HG02588 (cell line): Measurements from ENCODE around the gene SLAMF9.

Experiments
- ATAC-seq: cut with Tn5 transposase; IDR thresholded peaks from one replicate; pipeline ENCODE4 v1.9.1; 2021; ENCODE audit warnings: mild to moderate bottlenecking, moderate library complexity; ENCODE audit not compliant: unreplicated experiment

Gene SLAMF9

DNA sequence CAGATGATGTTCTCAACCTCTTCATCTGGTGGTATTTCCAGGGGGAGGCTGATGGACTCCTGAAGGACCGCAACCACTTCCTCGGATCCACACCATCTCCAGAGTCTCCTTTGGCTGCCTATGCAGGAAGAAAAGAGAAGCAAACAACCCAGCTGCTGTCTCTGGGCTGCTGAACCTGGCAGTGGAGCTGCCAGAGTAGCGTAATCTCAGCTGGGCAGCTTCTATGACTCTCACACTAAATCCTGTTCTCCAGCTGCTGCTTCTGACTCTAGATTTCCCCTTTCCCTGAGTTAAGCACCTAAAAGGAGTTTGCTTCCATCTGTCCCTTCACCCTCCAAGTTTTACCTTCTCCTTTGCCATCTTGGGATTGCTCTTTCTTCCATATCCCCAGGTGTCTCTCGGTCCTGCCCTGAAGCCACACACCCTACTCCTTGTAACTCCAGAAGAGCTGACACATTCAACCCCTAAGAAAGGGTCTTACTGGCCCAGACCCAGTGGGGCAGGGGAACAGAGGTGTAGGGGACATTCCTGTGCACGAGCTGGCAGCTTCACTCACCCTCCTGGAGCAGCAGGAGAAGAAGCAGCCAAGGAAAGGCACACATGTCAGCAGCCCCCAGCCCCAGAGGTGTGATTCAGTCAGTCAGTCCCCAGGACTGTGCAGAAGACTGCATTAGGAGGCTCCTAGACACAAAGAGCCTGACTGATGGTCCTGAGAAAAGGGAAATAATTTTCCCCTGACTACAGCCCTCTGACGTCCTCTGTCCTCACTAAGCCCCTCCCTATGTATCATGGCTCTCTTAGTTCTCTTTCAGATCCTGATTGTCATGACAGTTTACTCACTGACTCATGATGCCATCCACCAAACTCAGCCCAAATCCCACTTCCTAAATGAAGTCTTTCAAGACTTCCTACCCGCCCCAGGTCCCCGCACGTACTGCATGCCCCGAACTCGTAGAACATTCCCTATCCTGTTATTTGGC is at the start of gene SLAMF9:
SLAMF9 (minus strand) TSS at position 702 of the 980 bp plus-strand sequence; CDS start at position 602, 100 bp downstream.
- no peak for ATAC-seq

DNA sequence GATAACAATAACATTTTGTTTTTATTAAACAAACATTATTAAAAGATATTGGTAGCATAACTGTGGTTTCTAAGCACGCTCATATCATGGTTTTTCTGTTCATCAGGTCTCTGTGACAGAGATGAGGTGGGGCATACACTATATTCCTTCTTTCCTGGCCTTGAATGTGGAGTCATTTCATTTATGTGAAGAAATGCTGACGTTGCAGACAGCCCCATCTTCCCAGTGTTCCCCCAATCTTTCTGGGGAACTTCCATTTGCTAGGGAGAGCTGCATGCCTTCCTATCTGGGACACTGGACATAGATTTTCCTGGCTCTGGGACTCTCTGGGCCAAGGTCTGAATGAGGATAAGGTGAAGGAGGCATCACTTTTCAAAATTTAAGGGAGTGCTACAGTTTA is 47.4 kb upstream of the SLAMF9 start:
- ATAC-seq: no peak

DNA sequence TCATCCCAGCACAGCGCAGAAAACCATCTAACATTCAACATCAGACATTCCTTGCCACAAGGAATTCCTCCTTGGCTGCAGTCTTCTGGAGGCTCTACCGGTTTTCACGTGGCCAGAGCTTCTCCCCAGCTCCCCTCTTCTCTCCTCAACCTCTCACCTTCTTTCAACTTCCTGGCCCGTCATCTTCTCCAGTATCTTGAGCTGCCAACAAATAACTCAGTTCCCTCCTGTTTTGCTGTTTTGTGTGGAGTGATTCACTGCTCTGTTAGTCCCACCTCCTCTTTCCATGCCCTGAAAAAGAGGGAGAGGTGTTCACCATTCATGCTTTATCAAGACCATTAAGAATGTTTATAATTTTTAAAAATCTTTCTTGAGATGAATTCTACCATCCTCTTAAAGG is 45.2 kb upstream of the SLAMF9 start:
- no peak for ATAC-seq

DNA sequence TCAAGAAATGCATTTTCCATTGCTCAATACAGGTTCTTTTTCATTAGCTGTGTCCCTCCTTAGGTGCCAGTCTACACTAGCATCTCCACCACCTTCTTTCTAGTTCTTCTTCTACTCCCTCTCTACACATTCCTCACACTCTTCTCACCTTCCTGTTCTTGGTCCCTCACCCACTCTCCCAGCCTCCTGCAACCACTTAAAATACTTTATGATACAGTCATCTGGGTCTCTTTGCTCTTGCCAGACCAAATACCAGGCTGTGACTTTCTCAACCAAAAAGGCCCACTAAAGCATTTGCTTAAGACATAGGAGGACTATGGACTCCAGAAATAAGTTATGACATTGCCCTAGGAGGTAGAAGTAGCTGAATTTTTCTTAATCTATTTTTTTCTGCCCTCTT is 42.6 kb upstream of the SLAMF9 start:
- no peak for ATAC-seq

DNA sequence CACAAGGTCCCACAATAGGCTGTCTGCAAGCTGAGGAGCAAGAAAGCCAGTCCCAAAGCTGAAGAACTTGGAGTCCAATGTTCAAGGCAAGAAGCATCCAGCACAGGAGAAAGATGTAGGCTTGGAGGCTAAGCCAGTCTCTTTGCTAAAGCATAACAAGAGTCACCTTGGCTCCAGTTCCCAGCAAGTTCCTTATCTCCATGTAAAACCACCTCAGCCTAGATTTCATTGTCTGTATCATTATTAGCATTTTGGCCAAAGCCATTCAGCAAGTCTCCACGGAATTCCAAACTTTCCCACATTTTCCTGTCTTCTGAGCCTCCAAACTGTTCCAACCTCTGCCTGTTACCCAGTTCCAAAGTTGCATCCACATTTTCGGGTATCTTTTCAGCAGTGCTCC is 40.9 kb upstream of the SLAMF9 start:
- no peak for ATAC-seq

DNA sequence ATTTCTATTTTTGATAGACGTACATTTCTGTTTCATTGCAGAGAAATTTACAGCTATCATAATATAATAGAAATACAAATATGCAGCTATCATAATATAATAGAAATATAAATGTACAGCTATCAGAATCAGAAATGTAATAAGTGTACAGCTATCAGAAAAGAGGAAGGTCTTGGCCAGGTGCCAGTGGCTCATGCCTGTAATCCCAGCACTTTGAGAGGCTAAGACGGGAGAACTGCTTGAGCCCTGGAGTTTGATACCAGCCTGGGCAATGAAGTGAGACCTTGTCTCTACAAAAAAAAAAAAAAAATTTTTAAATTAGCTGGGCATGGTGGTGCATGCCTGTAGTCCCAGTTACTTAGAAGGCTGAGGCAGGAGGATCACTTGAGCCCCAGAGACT is 39.9 kb upstream of the SLAMF9 start:
- ATAC-seq: no peak

DNA sequence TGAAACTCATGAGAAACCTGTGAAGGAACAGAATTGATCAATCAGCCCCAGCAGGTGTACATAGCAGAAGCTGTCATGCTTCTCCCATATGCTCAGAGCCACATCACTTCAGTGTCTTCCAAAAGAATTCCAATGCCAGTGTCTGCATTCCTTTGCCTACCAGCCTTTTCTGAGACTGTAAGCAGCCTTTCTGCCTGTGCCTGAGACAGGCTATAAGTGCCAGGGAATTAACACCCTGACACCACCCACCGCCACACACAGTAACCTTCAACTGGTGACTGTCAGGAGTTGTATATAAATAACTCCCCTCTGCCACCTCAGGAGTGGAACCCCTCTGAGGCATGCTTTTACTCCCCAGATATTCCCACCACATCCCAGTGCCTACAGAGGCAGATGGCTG is 38.1 kb upstream of the SLAMF9 start:
- no peak for ATAC-seq

DNA sequence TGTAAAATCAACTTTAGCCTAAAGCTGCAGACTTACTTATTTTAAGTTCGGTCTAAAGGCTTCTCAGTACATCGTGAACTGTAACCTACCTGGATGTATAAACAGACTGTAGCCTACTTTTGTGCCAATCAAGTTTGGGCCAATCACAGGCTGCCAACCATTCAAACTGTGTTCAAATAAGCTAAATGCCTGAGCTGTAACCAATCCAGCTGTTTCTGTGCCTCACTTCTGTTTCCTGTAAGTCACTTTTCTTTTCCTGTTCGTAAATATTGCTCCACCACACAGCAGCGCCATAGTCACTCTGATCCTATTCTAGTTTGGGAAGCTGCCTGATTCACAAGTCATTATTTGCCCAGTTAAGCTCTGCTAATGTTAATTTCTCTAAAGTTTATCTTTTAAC is 37.5 kb upstream of the SLAMF9 start:
- no peak for ATAC-seq

DNA sequence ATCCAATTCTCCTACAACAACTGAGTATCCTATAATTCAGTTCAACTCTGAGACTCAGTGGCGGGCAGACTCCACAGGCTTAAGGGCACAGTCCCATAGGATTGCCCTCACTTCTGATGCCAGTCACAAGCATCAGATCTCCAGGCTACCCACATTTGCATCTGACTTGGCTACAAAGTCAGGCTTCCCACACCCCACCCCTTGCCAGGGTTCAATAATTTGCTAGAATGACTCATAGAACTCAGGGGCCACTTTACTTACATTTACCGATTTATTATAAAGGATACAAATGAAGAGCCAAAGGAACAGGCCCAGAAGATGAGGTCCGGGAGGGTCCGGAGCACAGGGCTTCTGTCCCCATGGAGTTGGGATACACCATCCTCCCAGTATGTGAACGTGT is 36.0 kb upstream of the SLAMF9 start:
- no peak for ATAC-seq

DNA sequence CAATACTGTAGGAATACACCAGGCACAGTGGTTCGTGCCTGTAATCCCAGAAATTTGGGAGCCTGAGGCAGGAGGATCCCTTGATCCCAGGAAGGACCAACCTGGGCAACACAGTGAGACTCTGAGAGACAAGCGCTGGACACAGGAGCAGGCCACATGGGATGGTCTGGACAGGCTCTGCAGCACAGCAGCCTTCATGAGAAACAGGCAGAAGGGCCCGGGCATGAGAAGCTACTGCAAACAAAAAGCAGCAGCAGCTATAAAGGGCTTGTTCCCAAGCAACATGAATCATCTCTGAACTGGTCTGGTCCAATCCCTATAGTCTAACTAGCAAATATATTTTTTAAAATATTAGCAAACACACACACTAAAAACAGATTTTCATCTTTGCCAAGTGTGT is 35.5 kb upstream of the SLAMF9 start:
- no peak for ATAC-seq

DNA sequence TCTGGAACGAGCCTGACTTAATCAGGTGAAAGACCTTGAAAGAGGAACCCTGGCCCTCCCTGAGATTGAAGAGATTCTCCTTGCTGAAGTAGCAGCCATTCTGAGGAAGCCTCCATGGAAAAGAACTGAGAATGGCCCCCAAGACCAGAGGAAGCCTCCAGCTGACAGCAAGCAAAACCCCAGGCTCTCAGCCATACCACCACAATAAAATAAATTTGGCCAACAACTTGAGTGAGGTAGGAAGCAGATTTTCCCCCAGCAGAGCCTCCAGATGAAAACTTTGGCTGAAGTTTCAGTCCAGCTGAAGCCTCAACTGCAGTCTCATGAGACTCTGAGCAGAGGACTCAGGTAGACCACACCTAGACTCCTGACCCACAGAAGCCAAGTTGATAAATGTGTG is 34.0 kb upstream of the SLAMF9 start:
- ATAC-seq: no peak

DNA sequence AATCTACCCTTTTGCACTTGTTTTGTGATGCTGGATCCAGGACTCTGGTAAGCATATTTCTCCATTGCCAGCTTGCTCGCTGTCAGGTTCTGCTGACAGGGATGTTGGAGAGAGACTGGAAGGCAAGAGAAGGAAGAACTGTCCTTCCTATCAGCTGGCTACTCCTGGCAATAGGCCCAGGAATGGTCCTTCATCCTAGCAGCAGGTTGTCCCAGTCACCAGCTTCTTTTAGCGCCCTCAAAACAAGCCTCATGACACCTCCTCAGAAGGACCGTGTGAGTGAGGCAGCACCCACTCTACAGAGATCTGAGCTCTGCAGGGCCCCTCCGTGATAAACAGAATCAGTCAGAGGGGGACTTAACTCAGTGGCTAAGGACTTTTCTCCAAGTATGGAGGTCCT is 33.1 kb upstream of the SLAMF9 start:
- ATAC-seq: no peak

DNA sequence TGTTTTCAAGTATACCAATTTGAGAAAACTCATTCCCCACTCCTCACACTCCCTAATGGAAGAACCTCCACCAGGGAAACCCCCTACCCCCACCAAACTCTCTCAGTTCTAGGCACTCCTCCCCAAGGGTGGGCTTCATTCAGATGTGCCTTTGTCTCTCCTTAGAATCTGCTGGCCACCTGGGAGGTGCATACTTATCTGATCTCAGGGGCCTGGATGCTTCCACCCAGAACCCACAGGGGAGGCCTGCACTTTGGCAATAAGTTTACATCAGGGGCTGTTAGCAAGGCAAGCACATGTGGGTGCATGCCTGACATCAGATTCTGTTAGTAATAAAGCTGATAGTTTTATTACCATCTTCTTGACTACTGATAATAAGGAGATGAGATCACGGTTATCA is 32.5 kb upstream of the SLAMF9 start:
- no peak for ATAC-seq

DNA sequence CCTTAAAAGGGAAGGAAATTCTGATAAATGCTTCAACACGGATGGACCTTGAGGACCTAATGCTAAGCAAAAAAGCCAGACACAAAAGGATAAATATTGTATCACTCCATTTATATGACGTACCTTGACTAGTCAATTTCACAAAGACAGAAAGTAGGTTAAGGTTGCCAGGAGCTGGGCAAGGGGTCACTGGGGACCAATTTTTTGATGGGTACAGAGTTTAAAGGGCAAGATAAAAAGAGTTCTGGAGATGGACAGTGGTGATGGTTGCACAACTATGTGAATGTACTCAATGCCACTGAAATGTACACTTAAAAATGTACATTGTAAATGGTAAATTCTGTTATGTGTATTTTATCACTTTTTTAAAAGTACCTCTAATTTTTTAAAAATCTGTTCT is 32.1 kb upstream of the SLAMF9 start:
- ATAC-seq: no peak

DNA sequence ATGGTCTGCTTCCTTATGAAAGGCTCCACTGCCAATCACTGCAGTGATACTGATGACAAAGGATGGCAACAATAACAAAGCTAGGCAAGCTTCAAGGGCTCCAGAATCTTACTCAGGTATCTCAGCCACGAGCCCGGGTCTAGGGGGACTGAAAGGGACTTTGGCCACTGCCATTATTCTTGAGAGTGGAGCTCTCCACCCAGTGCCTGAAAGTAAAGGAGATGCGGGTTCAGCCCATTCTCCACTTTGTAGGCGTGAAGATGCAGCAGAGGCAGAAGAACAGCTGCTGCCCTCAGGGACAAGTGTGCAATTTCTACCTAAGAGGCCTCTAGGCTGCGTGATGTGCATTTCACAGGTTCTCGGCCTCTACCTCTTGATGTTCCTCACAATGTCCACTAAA is 31.4 kb upstream of the SLAMF9 start:
- no peak for ATAC-seq

DNA sequence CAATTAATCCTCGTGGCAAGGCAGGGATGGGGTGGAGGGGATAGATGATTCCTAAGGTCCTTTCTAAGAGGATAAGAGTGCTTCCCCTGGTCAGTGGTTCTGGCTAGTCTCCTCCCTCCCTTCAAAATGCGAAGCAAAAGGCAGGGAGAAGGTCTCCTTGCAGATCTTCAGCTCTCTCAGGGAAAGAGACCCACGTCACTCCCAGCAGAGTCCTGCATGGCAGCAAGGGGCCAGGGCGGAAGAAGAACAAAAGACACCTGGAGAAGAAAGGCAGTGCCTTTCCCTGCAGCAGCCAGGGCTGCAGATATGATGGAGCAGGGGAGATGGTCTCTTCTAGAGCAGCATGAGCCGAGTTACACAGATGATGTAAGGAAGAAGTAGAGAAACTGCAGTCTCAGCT is 29.6 kb upstream of the SLAMF9 start:
- no peak for ATAC-seq

DNA sequence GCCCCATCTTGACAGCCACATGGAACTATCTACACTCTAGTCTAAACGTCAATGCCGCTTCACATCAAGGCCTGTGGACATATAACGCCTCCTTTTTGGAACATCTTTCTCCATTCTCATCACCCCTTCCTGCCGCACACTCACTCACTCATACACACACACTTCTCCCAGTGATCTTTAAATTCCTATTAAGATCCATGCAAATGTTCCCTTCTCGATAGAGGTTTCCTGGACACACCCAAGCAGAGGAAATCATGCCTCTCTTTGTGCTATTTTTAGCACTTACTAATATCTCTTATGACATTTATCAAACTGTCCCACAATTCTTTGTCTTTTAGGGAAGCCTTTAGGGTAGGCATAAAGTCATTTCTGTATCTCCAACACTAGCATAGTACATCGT is 28.2 kb upstream of the SLAMF9 start:
- no peak for ATAC-seq

DNA sequence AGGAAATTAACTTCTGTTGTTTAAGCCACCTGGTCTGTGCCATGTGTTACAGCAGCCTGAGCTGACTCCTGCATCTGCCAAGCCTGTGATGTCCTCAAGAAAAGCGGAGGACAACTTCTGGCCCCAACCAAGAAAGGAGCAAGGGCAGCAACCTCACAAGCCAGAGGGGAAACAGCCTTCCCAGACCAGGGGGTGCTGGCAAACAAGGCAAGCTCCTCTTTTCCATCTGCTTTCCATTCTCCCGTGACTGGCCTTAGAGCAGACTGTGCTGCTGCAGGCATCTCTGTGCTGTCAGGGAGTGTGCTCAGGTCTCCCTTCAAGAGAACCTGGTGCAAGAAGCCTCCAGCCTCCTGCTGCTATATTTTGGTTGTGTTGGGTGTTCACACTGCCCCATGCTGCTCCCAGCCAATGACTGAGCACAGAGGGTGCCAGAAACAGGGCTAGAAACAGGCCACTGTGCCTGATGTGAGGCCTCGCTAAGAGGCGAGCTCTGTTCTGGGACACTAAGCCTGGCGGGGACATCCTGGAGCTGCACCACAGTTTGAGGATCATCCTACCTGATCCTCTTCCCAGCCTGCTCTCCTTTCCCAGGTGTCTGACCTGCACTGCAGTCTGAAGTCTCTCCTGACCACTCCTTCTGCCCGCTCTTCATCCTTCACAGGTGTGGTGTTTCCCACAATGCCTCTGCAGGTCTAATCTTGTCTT is 27.5 kb upstream of the SLAMF9 start:
- no peak for ATAC-seq

DNA sequence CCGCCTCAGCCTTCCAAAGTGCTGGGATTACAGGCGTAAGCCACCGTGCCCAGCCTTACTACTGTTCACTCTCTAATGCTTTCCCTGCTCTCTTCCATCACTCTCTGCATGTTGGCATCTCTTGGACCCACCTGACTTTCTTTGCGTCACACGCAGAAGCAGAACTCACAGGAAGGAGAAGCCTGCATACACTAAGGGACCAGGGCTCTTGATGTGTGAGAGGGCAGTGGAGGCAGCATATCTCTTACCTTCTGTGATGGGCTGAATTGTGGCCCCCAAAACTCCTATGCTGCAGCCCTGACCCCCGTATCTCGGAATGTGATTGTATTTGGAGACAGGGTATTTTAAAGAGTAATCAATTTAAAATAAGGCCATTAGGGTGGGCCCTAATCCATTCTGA is 26.7 kb upstream of the SLAMF9 start:
- no peak for ATAC-seq

DNA sequence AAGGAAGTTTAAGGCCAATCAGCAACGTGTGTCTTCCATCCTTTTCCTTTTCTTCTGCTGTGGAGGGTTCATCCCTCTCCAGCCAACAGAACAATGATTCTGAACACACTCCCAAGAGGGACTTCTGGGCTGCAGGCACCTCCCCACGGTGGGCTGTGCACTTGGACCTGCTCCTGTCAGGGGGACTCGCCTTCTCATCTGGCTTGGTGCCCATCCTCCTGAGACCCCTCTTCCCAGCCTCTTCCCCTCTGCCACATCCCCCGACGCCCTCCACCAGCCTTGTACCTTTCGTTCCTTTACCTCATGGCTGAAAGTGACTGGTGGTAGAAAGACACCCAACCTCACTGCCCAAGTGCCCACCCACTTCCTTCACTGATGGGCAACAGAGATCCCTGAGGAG is 26.0 kb upstream of the SLAMF9 start:
- ATAC-seq: no peak

DNA sequence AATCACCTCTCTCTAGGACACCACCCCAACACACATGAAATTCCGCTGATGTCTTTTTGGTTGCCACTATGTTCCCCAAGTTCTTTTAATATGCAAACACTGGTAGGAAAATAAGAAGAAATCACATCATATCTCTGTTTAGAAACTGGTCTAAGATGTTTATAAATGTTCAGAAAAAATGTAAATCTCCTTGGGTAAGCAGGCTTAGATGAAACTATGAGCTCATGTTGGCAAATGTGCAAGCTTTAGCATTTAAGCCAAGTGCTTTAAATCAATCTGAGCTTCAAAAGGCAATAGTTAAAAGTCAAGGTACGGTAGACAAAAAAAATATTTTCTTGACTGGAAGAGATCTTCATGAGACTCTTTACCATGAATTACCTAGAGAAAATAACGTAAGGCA is 25.2 kb upstream of the SLAMF9 start:
- no peak for ATAC-seq

DNA sequence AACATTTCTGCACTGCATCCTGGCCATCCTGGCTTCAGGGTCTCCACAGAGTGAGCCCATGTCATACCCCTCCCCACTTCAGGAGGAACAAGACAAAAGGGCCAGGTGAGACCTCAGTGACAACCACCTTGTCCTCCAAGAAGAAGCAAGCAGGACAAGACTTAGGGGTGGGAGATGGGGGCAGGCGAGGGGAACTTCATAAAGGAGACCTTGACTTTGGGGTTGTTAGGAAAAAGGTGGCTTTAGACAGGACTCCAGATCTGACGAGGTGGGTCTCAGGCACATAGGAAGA is 24.0 kb upstream of the SLAMF9 start:
- ATAC-seq: no peak
